NOMO-1 treated with dmso at 0.1 percent for 144 hours (cell line): ENCODE results near the gene DUSP7.
A peak's percentile ranks its signal among the peaks of the same experiment; 100 is the strongest.

Experiments
- DNase-seq: peaks from one replicate; lab custom pipeline; 2025; ENCODE audit not compliant: unreplicated experiment; lab: John Stamatoyannopoulos, UW

DUSP7 gene

DNA sequence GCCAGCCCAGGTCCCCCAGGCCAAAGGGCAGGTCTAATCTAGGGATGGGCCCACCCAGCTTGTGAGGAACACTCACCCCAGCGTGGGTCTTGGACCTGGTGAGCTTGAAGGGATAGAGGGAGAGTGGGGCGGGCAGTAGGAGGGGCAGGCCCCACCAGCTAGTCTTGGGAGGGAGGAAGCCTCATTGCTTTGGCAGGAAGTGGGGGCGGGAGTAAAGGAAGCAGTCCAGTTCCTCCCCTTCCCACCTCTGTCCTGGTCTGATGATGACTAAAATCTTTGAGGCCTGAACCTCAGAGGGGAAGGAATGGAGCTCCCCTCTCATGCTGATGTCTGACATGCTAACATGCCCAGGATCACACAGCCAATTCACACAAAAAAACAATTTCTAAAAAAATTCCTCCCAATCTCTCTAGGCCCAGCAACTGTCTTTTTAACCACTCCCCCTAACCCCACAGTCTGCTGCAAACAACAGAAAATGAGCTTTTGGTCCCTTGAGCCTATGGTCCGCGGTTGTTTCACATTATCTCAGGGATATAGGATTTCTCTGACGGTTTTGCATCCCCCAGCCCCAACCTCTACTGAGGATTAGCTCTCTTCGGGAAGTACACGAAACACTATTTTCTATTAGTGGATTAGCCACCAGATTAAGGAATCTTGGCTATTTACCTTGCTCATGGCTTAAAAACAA lies 30.7 kb upstream of the DUSP7 start:
- no peak for DNase-seq

DNA sequence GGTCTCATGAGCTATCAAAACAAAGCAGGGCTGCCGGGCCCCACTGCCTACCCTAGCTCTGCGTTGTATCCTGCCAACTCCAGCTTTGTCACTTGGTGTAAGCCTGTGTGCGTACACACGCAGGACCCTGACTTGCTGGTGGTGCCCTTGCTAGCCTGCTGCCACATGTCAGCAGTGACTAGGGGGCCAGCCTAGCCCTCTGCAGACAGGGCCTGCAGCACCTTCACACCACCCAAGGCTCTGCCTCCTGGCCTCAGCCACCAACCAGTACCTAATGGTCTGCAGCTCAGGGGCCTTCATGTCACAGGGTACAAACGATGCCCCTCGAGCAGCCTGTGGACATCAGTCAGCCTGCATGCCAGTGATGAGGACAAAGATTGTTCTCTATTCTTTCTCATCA lies 30.1 kb upstream of the DUSP7 start:
- DNase-seq = no peak

DNA sequence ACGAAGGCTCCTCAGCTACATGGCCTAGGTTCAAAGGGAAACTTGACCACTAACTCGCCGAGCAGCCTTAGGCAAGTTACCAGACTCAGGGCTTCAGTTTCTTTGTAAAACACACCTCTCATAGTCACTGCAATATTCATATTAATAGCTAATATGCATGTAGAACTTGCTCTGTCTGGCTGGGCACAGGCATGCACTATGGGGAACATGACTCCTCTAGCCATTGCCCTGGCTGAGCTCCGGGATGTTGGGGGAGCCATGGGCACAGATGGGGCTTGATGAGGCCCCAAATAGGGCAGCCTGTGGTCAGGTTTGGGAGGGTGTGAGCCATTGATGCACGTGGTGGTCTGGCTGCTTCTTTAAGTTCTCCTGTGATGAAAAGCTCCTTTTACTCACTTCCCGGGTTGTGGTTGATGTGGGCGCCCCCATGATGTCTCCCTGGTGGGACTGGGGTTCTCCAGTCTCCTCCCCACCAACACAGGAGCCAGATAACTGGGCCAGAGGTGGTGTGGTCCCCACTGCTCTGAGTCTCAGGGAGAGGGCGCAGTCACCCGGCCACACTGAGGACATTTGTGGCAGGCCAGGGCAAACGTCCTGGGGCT lies 29.4 kb upstream of the DUSP7 start:
- DNase-seq = no peak

DNA sequence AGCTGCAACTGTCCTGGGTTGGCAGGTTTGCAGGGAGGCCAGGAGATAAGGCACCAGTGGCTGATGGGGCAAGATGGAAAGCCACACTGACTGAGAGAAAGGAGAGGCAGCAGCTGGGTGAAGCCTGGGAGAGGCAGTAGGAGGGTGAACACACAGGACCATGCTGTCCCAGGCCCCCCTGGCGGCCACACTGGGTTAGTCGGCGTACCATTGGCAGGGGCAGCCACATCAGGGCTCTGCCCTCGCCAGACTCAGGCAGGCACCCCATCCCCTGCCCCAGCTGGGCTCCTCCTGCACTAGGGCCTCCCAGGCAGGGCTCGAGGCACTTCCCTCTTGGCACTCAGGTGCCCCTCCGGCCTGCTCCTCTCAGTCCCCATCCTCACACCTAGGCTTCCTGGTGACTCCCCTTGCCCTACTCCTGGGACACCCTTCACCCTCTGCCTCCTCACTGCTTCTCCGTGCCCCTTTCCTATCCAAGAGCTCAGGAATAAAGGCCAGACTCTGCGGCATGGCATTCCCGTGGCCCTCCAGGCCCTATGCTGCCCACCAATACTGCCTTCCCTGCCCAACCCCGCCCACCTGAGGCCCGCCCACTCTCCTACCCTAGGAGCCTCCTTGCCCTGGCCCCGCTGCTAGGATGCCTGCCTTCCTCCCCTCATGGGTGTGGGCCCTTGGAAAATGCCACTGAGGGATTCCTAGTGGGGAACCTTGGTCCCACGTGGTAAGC lies 28.7 kb upstream of the DUSP7 start:
- no peak for DNase-seq

DNA sequence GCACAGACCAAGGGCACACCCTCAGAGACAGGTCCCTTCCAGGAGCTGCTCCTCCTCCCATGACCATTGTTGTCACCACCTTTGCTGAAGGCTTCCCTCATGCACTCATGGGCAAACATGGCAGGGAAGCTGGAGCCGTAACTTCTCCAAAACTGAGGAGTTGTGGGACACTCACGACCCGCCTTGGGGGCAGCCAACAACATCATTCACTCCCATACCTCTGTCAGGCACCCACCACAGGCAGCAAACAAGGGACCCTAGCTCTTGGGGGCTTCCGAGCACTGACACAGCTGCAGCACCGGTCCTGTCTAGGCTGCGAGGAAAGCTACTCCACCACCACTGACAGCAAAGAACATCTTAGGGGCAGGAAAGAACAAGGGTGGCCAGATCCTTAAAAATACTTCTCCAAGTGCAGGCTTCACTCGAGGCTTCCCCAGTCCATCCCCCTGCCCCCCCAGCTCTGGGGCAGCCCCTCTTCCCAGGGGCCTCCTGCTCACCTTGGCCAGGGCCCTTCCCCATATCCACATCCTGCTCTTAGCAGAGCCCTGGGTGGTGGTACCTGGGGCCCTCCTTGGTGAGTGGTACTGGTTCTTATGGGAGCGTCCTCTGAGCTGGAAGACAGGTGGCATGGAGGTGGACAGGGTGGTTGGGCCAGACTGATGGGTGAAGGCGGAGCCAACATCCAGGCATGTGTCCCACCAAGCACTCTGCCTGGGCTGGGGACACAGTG lies 28.0 kb upstream of the DUSP7 start:
- DNase-seq = no peak

DNA sequence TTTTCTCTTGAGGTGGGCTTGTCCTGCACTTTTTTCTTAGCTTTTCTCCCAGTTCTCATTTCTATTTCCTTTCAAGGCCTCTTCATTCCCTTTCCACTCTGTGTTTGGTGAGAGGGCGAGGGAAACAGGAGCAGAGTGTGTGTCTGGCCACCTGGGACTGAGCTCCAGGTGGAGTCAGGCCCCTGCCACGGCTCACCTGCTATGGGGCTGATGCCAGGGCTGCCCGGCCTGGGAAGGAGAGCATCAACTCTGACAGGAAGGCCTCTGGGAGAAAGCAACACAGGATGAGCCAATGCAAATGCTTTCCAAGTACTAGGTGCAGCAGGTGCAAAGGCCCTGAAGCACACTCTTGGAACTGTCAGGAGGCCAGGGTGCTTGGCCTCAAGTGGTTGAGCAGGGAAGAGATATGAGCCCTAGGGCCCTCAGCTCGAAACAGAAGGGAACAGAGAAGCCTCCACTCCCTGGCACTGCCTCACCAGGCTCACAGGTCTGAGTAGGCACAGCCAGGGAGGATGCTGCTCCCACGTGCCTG lies 27.3 kb upstream of the DUSP7 start:
- DNase-seq = no peak

DNA sequence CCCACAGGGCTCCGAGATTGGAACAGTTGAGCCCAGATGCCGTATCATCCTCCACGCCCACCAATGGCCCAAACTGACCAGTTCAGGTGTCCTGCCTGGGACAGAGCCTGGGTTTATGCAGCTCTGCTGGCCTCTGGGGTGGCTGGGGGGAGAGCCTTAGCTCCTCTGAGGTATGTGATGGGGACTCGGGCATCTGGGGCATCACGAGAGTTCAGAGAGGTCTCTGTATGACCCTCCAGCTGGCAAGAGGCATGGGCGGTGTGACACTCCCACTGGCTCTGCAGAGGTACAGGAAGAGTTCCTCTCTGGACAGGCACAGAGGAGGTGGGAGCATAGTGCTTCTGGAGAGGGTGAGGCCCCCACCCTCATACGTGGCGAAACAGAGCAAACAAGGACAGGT lies 26.6 kb upstream of the DUSP7 start:
- no peak for DNase-seq

DNA sequence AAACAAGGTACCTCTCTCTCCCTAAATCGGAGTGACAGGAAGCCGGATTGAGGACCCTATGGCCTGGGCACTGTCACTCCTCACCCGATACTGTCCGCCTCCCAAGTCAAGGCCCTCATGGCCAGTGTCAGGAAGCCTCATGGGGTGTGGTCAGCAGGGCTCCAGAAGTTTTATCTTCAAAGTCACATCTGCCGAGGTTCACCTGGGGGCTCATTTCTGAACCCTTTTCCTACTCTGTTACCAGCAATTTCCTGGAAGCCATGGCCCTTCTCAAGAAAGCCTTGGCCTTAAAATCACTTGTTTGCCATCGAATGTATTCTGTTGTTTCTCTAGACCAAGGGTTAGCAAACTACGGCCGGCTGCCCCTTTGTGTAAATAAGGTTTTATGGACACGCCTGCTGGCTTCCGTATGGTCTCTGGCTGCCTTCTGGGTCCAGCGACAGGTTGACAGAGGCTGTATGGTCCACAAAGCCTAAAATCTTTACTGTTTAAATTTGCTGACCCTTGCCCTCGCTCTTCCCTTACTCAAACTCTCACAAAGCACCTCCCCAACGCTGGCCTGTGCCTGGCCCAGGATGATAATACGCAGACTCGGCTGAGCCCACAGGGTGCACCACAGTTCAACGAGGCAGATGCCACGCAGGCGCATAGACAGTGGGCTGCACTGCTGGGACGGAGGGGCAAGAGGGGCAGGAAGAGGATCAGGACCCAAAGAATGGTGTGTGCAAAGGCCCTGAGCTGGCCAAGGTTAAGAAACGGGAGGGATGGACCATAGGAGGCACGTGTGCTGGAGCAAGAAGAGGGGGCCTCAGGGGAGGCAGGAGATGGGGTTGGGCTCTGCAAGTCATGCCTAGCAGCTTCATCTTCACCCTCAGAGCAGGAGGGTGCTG lies 24.7 kb upstream of the DUSP7 start:
- no peak for DNase-seq

DNA sequence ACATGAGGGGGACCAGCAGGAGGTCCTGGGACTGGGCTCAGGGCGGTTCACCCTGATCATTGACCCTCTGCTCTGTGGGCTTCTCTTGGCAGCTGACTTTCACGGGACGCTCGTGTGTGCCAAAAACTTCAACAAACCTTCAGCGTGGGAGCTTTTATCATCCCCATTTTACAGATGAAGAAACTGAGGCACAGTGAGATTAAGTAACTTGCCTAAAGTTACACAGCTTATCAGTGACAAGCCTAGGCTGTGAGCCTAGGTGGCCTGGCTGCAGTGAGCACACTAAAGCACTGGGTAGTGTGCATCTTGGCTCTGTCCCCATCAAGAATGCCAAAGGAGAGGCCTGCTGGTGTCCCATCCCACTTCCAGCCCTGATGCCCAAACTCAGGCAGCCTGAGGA lies 23.6 kb upstream of the DUSP7 start:
- DNase-seq = no peak

DNA sequence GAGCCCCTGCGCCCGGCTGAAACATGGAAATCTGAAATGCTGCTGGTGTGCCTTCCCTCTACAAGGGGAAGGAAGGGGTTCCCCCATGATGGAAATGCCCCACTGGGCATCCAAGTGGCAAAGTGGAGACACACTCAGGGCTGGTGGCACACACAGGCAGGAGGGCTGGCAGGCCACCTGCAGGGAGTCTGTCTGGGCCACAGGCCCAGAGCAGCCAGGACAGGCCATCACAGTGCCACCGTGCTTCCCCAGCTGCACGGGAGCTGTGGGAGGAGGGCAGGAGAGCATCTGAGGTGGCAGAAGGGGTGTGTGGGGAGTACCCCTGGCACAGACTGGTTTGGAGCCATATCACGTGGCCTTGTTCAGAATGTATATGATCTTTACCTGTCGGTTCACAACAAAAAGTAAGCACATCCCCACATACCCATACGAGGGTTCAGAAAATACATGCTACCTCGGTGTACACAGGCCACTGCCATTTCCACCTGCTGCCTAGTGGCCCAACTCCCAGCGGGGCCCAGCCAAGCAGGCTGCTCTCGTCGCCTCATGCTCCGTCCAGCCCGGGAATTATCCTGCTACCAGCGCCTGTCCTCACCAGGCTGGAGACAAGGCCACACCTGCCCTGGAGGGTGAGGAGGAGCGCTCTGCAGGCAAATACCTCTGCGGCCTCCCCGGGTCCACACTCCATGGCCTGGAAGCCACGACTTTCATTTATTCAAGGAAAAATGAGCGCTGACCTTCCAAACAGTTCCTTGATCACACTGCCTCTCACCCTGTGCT lies 22.6 kb upstream of the DUSP7 start:
- DNase-seq = no peak

DNA sequence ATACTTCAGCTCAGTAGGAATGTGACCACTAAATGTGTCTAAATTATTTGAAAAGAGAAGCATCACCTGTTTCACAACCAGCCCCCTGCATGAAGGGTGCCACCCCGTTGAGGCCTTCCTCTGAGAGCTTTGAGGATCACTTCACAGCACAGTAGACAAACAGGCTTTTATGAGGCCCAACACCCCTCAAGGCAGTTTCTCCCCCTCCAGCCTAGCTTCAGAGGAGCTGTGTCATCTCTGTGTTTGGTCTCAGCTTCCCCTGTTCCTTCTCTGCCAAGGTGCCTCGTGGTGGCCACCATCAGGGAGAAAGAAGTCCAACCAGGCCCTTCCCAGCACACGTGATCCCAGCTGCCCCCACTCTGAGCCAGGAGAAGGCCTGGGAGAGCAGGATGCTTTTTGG lies 21.6 kb upstream of the DUSP7 start:
- no peak for DNase-seq

DNA sequence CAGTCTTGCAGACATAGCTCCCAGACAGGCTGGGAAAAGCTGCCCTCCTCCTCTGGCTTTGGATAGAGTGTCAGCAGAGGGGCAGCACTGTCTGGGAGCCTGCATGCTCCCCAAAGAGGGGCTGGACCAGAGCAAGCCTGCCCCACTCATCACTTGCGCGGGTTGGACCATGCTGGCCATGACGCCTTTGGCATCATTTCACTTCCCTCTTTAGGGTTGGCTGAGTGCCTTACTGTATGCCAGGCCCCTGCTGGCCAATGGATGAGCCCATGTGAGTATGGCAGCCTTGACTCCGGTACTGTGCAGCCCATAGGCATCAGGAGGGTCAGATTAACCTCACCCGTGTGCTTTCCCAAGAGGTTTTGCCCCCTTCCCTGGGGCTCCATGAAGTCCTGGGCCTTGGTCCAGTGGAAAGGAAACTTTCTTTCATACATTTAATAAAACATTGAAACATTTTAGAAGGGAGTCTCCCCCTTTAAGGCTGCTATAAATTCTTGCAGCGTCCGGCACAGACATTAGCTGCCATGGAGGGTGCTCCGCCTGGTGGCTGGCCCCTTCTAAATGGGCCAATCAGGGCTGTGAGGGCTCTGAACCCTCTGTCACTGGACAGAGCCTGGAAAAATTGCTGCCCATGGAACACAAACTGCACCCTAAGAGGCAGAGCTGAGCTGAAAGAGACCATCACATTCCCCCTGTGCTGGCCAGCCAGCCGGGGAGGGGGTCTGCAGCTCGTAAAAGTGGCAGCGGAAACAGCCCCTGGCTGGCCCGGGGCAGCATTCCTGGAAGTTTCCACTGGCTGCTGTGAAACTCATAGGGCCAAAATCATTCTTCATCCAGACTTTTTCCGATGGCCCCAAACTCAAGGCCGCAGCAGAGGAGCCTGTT lies 20.8 kb upstream of the DUSP7 start:
- no peak for DNase-seq

DNA sequence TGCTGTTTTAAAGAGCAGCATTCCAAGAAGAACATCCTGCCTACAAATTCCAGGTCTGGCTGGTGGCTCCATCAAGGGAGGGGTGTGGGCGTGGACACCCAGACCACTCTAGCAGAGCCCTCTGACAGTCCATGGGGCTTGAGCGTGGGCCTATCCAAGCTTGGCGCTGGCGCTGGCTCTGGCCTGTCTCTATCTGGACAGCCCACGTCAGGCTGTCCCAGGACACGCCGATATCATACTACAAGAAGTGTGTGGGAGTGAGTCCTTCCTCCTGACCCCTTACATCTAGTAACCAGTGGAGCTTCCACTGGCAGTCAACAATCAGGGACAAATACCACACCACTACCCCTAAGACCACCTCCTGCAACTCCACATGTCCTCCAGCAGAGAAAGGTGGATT lies 17.1 kb upstream of the DUSP7 start:
- DNase-seq = no peak

DNA sequence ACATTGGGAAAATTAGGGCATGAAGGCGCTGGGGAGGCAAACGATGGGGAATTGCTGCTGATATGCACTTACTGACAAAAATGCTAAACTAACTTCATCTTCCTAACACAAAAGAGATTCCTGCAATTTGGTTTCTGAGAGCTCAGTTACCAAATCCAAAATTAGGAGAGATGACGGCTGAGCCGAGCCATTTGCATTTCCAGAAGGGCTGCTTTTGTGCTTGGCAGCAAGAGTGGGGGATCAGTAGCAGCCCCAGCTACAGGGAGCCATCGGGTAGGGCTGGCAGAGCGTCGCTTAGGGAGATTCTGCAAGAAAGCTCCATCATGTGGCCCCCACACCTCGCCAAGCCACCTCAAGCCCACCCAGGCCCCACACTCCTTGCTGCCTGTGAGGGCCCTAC lies 16.1 kb upstream of the DUSP7 start:
- no peak for DNase-seq

DNA sequence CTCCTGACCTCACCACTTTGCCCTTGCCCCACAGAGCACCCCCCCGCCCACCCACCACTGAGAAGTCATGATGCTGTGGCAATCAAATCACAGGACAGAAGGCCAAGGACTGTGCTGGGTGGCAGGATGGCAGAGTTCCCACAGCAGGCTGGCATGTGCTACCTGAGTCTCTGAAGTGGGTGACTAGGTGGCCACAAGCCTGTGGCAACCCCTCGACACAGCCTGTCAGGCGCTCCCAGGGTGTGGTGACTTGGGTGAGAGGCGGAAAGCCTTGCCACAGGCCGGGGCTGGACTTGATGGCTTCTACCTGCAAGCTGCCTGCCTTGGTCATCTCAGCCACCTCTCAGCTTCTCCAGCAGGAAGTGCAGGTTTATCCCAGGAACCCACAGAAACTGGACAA lies 15.6 kb upstream of the DUSP7 start:
- no peak for DNase-seq

DNA sequence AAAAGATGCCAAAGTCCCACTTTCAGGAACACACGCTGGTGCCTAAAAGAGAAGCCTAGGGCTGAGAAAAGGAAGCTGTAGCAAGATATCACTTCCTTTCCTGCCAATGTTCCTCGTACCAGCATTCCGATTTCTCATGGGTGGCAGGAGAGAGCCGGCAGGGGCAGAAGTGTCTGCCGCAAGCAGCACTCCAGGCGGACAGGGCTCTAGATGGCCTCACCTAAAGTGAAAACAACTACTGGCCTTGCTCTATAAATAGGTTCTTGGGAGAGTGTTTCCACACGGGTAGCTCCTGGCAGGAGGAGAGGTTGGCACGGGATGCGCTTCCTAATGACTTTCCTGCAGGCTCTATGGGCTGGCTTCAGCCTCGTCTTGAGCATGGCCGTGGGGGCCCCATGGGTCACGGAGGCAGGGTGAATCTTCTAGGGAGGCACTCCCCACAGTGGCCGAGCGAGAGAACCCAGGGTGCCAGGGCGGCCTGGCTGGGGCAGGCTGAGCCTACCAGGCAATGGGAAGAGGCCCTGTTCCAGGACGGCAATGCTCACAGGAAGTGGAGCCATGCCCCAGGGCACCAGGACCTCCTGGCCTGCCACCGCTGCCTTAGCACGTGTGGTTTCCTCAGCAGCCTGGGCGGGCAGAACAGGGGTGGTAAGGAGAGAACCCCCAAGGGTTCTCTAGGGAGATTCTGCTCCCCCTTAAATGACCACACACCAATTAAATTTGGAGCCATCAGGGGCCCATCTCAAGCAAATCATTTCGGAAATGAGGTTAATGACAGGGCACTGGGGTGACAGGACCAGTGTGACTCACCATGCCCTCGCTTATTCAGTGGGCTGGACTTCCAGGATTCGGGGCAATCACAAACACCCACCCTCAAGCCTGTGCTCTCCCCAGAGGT lies 14.6 kb upstream of the DUSP7 start:
- peak; percentile 5 for DNase-seq

DNA sequence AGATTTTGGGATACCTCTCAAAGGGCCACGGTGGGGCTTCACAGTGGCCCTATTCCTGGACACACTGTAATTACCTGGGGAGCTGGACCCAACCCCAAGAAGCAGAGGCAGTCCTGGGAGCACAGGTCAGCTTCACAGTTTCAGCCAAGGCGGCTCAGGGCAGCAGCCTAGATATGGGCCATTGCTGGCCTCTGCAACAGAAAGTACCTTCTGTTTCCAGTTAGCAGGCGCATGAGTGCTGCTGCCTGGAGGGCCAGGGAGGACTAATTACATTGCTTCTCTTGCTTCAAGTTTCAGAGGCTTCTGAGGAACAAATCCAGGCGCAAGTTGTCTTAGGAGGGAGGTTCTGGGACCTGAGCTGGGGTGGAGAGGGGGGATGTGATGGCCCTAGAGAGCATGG lies 13.5 kb upstream of the DUSP7 start:
- no peak for DNase-seq

DNA sequence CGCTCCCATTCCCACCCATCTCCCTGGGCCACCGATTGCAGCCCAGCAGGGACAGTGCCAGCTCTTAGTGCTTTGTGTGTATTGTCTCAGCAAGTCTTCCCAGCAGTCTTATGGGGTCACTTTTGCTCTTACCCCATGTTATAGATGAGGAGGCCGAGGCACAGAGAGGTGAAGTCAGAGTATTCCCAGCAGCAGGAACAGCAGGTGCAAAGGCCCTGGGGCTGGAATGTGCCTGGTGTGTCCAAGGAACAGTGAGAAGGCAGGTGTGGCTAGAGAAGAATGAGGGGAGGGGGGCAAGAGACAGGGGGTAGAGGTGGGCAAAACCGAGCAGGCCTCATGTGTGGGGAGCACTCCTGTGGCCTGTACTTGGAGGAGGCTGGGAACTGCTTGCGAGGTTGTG lies 12.8 kb upstream of the DUSP7 start:
- DNase-seq = no peak
